D721Med (cell line): ENCODE measurements around the gene LARGE2.

Source experiments
- DNase-seq: peaks from one replicate; pipeline ENCODE4 v3.0.0; 2011; ENCODE audit warnings: low spot score; ENCODE audit not compliant: insufficient read length
- FAIRE-seq: peaks from 2 replicates; lab custom pipeline; 2011; peaks lifted over from hg19 to GRCh38; lab: Jason Lieb, UNC
- CTCF ChIP-seq: IDR thresholded peaks from 2 replicates; pipeline ENCODE4 v1.5.1; 2012; ENCODE audit warnings: mild to moderate bottlenecking, control low read depth; ENCODE audit not compliant: insufficient read depth; ENCODE audit errors: missing control alignments

LARGE2 gene

GRCh38 chr11:45936511-45937054 is 14.1 kb downstream of the LARGE2 start:
- FAIRE-seq, result no peak
- TF ChIP-seq CTCF, result no peak
- no peak for DNase-seq

- DNase-seq, result no peak
- FAIRE-seq, result no peak
- no peak for TF ChIP-seq CTCF
These were observed 15.5 kb downstream of the LARGE2 start for GRCh38 chr11:45937916-45938315.

- DNase-seq (no peak), FAIRE-seq (no peak)
- no peak for TF ChIP-seq CTCF
These were observed 17.4 kb downstream of the LARGE2 start for GRCh38 chr11:45939836-45940235.

GRCh38 chr11:45941285-45941684 is 18.8 kb downstream of the LARGE2 start:
- FAIRE-seq, result no peak
- DNase-seq, result no peak
- no peak for TF ChIP-seq CTCF

GRCh38 chr11:45942381-45942780 is 19.9 kb downstream of the LARGE2 start:
- DNase-seq (no peak), FAIRE-seq (no peak)
- no peak for TF ChIP-seq CTCF

GRCh38 chr11:45945397-45945999 is 23.0 kb downstream of the LARGE2 start:
- no peak for TF ChIP-seq CTCF
- no peak for FAIRE-seq
- no peak for DNase-seq

GRCh38 chr11:45947885-45948284 is 25.4 kb downstream of the LARGE2 start:
- TF ChIP-seq CTCF, result no peak
- no peak for FAIRE-seq

More at GRCh38 chr11:45947885-45948284, 25.4 kb downstream of the LARGE2 start:
- DNase-seq, result no peak
